ENCODE measurements around the gene MOB3A. TPM values are rescaled to one million over a fixed set of nuclear protein-coding genes. Genes with fewer than 3 reads are reported as not detected.

MOB3A gene
- total RNA-seq, 3 donors from 2014 or later (not counting 1 experiment from before 2014, with no cell fraction given) = 239 to 314 (median 246) TPM

GRCh38 chr19:2039089-2039958 is 56.8 kb downstream of the MOB3A start:
- Histone ChIP-seq H3K4me1 (ENCODE audit: control insufficient read depth, insufficient read depth, low read length) (peaks cover 40% of the 10 kb centered on the region), H3K4me3 (ENCODE audit: low read length) (no peak overlapping the region), H3K36me3 (ENCODE audit: control insufficient read depth, insufficient read depth, low read length) (peaks cover 48% of the 10 kb centered on the region), H3K9me3 (ENCODE audit: control insufficient read depth, insufficient read depth, low read length) (peaks cover 6% of the 10 kb centered on the region), H3K27ac (ENCODE audit: low read length) (no peak overlapping the region), H3K27me3 (ENCODE audit: control insufficient read depth, insufficient read depth, low read length) (no peaks in the 10 kb centered on the region)
- H3K36me3 Mint-ChIP-seq = no peaks in the 10 kb centered on the region
- no peaks in the 10 kb centered on the region for H3K27me3 Mint-ChIP-seq (ENCODE audit: low read depth in 2 of 2)
- peak overlapping the region; percentile 58 to 82 for H3K27ac Mint-ChIP-seq
- H3K4me3 Mint-ChIP-seq = peak overlapping the region; percentile 58
- DNase-seq (peak; percentile 18), ATAC-seq (no peak)
- H3K9me3 Mint-ChIP-seq = no peaks in the 10 kb centered on the region
- intact Hi-C loops (cut with micrococcal nuclease) = no loop called here
- H3K4me1 Mint-ChIP-seq = peaks cover 10 to 38% of the 10 kb centered on the region in 2 donors
- WGBS (ENCODE audit: insufficient coverage) = 96% methylated on average over 29 of the region's 30 CpGs
- no peak for TF ChIP-seq CTCF (IDR thresholded peaks at IDR 0.05)

GRCh38 chr19:2038284-2039088 is 57.6 kb downstream of the MOB3A start:
- DNase-seq = no peak
- intact Hi-C loops (cut with micrococcal nuclease) = no loop called here

GRCh38 chr19:2037651-2038255 is 58.4 kb downstream of the MOB3A start:
- H3K27ac Mint-ChIP-seq = peak overlapping the region; percentile 61 to 85
- intact Hi-C loops (cut with micrococcal nuclease) = no loop called here
- no peaks in the 10 kb centered on the region for H3K9me3 Mint-ChIP-seq
- H3K36me3 ChIP-seq (ENCODE audit: control insufficient read depth, insufficient read depth, low read length) = peaks cover 40% of the 10 kb centered on the region
- peaks cover 16 to 36% of the 10 kb centered on the region in 2 donors for H3K4me1 Mint-ChIP-seq
- 95% methylated on average over 20 of the region's 24 CpGs for WGBS (ENCODE audit: insufficient coverage)
- no peaks in the 10 kb centered on the region for H3K36me3 Mint-ChIP-seq
- ATAC-seq = no peak
- H3K4me3 ChIP-seq (ENCODE audit: low read length) = no peak overlapping the region
- H3K4me1 ChIP-seq (ENCODE audit: control insufficient read depth, insufficient read depth, low read length) = peaks cover 36% of the 10 kb centered on the region
- H3K27me3 Mint-ChIP-seq (ENCODE audit: low read depth in 2 of 2) = no peaks in the 10 kb centered on the region
- no peak for TF ChIP-seq CTCF (IDR thresholded peaks at IDR 0.05)
- H3K27me3 ChIP-seq (ENCODE audit: control insufficient read depth, insufficient read depth, low read length) = no peaks in the 10 kb centered on the region
- peak overlapping the region; percentile 25 for H3K4me3 Mint-ChIP-seq
- no peak overlapping the region for H3K27ac ChIP-seq (ENCODE audit: low read length)
- H3K9me3 ChIP-seq (ENCODE audit: control insufficient read depth, insufficient read depth, low read length) = peaks cover 6% of the 10 kb centered on the region
- DNase-seq = no peak

More at GRCh38 chr19:2038284-2039088, 57.6 kb downstream of the MOB3A start:
- Histone ChIP-seq H3K27ac (ENCODE audit: low read length) (no peak overlapping the region), H3K4me1 (ENCODE audit: control insufficient read depth, insufficient read depth, low read length) (peaks cover 36% of the 10 kb centered on the region), H3K27me3 (ENCODE audit: control insufficient read depth, insufficient read depth, low read length) (no peaks in the 10 kb centered on the region), H3K9me3 (ENCODE audit: control insufficient read depth, insufficient read depth, low read length) (peaks cover 6% of the 10 kb centered on the region), H3K4me3 (ENCODE audit: low read length) (no peak overlapping the region), H3K36me3 (ENCODE audit: control insufficient read depth, insufficient read depth, low read length) (peaks cover 48% of the 10 kb centered on the region)
- Mint-ChIP-seq H3K4me1 (peaks cover 10 to 30% of the 10 kb centered on the region in 2 donors), H3K36me3 (no peaks in the 10 kb centered on the region), H3K27ac (peak overlapping the region; percentile 58 to 85), H3K27me3 (ENCODE audit: low read depth in 2 of 2) (no peaks in the 10 kb centered on the region), H3K4me3 (no peak overlapping the region), H3K9me3 (no peaks in the 10 kb centered on the region)
- WGBS (ENCODE audit: insufficient coverage) = 93% methylated on average over 42 of the region's 44 CpGs
- no peak for TF ChIP-seq CTCF (IDR thresholded peaks at IDR 0.05)
- ATAC-seq = no peak

All from natural killer cell (primary cell).